B cell (primary cell): ENCODE measurements around the gene CCNB1IP1.
"Not testable (repeated sequence)": the region's sequence is repeated elsewhere in the genome, so short reads cannot be mapped to it uniquely, and the experiment has no call there.

Experiments used
- EZH2 ChIP-seq: IDR thresholded peaks from 2 replicates; pipeline ENCODE4 v1.6.1; 2012; ENCODE audit warnings: borderline replicate concordance, low read depth, mild to moderate bottlenecking, moderate library complexity, low read length; ENCODE audit not compliant: insufficient read depth, poor library complexity, severe bottlenecking
- TF ChIP-seq, protein P1 (sequence below): fragments of 200-600 bp; IDR thresholded peaks from one replicate; pipeline ENCODE4 v1.8.0; 2022; ENCODE audit warnings: antibody characterized with exemption, mild to moderate bottlenecking

DNA sequence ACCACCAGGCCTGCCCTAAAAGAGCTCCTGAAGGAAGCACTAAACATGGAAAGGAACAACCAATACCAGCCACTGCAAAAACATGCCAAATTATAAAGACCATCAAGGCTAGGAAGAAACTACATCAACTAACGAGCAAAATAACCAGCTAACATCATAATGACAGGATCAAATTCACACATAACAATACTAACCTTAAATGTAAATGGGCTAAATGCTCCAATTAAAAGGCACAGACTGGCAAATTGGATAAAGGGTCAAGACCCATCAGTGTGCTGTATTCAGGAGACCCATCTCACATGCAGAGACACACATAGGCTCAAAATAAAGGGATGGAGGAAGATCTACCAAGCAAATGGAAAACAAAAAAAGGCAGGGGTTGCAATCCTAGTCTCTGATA lies 51.1 kb downstream of the CCNB1IP1 start:
- TF ChIP-seq, protein P1, sequence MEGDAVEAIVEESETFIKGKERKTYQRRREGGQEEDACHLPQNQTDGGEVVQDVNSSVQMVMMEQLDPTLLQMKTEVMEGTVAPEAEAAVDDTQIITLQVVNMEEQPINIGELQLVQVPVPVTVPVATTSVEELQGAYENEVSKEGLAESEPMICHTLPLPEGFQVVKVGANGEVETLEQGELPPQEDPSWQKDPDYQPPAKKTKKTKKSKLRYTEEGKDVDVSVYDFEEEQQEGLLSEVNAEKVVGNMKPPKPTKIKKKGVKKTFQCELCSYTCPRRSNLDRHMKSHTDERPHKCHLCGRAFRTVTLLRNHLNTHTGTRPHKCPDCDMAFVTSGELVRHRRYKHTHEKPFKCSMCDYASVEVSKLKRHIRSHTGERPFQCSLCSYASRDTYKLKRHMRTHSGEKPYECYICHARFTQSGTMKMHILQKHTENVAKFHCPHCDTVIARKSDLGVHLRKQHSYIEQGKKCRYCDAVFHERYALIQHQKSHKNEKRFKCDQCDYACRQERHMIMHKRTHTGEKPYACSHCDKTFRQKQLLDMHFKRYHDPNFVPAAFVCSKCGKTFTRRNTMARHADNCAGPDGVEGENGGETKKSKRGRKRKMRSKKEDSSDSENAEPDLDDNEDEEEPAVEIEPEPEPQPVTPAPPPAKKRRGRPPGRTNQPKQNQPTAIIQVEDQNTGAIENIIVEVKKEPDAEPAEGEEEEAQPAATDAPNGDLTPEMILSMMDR = not testable (repeated sequence)
- TF ChIP-seq EZH2 = not testable (repeated sequence)
